ENCODE results near the gene ZNF646. TPM values are rescaled to one million over a fixed set of nuclear protein-coding genes. Genes with fewer than 3 reads are reported as not detected.

ZNF646 gene
- total RNA-seq, 1 donor from 2014 or later = 17.2 TPM

DNA sequence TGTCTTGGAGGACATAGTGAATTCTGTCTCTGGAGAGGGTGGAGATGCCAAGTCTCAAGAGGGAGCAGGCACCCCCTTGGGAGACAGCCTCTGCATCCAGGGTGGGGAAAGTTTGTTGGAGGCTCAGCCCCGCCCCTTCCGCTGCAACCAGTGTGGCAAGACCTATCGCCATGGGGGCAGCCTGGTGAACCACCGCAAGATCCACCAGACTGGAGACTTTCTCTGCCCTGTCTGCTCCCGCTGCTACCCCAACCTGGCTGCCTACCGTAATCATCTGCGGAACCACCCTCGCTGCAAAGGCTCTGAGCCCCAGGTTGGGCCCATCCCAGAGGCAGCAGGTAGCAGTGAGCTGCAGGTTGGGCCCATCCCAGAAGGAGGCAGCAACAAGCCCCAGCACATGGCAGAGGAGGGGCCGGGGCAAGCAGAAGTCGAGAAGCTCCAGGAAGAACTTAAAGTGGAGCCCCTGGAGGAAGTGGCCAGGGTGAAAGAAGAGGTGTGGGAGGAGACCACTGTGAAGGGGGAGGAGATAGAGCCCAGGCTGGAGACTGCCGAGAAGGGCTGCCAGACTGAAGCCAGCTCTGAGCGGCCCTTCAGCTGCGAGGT, 5.2 kb downstream of the ZNF646 start:
- Histone ChIP-seq H3K4me1 (ENCODE audit: insufficient read depth, low read length) (peaks cover 4% of the 10 kb centered on the region), H3K27ac (ENCODE audit: low read depth, low read length) (no peak overlapping the region), H3K4me2 (ENCODE audit: low read length) (no peak overlapping the region), H2AFZ (ENCODE audit: low read depth, low read length) (no peak overlapping the region), H3K79me2 (ENCODE audit: insufficient read depth, low read length) (peaks cover 77% of the 10 kb centered on the region), H3K27me3 (ENCODE audit: insufficient read depth, low read length) (no peaks in the 10 kb centered on the region), H4K20me1 (ENCODE audit: insufficient read depth, low read length) (peaks cover 67% of the 10 kb centered on the region), H3K36me3 (ENCODE audit: insufficient read depth, low read length) (no peaks in the 10 kb centered on the region), H3K4me3 (ENCODE audit: insufficient read depth, low read depth, low read length) (no peak overlapping the region), H3K9ac (ENCODE audit: low read length) (no peak overlapping the region), H3K9me3 (ENCODE audit: insufficient read depth, low read depth, low read length) (no peaks in the 10 kb centered on the region)
- no peak for DNase-seq (ENCODE audit: low read depth)
- Mint-ChIP-seq H3K27me3 (ENCODE audit: low read depth, unreplicated experiment) (no peaks in the 10 kb centered on the region), H3K4me3 (ENCODE audit: unreplicated experiment) (no peak overlapping the region), H3K4me1 (ENCODE audit: low read depth, unreplicated experiment) (peaks cover 2% of the 10 kb centered on the region), H3K27ac (ENCODE audit: unreplicated experiment) (no peak overlapping the region), H3K36me3 (ENCODE audit: low read depth, unreplicated experiment) (peaks cover 19% of the 10 kb centered on the region), H3K9me3 (ENCODE audit: unreplicated experiment) (no peaks in the 10 kb centered on the region)
- FAIRE-seq = no peak
- TF ChIP-seq, protein P1, sequence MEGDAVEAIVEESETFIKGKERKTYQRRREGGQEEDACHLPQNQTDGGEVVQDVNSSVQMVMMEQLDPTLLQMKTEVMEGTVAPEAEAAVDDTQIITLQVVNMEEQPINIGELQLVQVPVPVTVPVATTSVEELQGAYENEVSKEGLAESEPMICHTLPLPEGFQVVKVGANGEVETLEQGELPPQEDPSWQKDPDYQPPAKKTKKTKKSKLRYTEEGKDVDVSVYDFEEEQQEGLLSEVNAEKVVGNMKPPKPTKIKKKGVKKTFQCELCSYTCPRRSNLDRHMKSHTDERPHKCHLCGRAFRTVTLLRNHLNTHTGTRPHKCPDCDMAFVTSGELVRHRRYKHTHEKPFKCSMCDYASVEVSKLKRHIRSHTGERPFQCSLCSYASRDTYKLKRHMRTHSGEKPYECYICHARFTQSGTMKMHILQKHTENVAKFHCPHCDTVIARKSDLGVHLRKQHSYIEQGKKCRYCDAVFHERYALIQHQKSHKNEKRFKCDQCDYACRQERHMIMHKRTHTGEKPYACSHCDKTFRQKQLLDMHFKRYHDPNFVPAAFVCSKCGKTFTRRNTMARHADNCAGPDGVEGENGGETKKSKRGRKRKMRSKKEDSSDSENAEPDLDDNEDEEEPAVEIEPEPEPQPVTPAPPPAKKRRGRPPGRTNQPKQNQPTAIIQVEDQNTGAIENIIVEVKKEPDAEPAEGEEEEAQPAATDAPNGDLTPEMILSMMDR (IDR thresholded peaks at IDR 0.05; ENCODE audit: insufficient read depth, low read depth, low read length) = no peak
- TF ChIP-seq EZH2 (IDR thresholded peaks at IDR 0.05; ENCODE audit: insufficient read depth, low read length) = no peak

DNA sequence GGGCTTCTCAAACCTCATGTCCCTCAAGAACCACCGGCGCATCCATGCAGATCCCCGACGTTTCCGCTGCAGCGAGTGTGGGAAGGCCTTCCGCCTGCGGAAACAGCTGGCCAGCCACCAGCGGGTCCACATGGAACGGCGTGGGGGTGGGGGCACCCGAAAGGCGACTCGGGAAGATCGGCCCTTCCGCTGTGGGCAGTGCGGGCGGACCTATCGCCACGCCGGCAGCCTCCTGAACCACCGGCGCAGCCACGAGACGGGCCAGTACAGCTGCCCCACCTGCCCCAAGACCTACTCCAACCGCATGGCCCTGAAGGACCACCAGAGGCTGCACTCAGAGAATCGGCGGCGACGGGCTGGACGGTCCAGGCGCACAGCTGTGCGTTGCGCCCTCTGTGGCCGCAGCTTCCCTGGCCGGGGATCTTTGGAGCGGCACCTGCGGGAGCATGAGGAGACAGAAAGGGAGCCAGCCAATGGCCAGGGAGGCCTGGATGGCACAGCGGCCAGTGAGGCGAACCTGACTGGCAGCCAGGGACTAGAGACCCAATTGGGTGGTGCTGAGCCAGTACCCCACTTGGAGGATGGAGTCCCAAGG, 5.9 kb downstream of the ZNF646 start:
- Mint-ChIP-seq H3K4me1 (ENCODE audit: low read depth, unreplicated experiment) (no peaks in the 10 kb centered on the region), H3K27ac (ENCODE audit: unreplicated experiment) (no peak overlapping the region), H3K4me3 (ENCODE audit: unreplicated experiment) (no peak overlapping the region), H3K36me3 (ENCODE audit: low read depth, unreplicated experiment) (peaks cover 19% of the 10 kb centered on the region), H3K27me3 (ENCODE audit: low read depth, unreplicated experiment) (no peaks in the 10 kb centered on the region), H3K9me3 (ENCODE audit: unreplicated experiment) (no peaks in the 10 kb centered on the region)
- TF ChIP-seq, protein P1 (IDR thresholded peaks at IDR 0.05; ENCODE audit: insufficient read depth, low read depth, low read length) = no peak
- TF ChIP-seq EZH2 (IDR thresholded peaks at IDR 0.05; ENCODE audit: insufficient read depth, low read length) = no peak
- no peaks in the 10 kb centered on the region for H3K36me3 ChIP-seq (ENCODE audit: insufficient read depth, low read length)
- no peaks in the 10 kb centered on the region for H3K9me3 ChIP-seq (ENCODE audit: insufficient read depth, low read depth, low read length)
- H3K79me2 ChIP-seq (ENCODE audit: insufficient read depth, low read length) = peaks cover 71% of the 10 kb centered on the region
- H2AFZ ChIP-seq (ENCODE audit: low read depth, low read length) = no peak overlapping the region
- DNase-seq (ENCODE audit: low read depth) = no peak
- H3K4me2 ChIP-seq (ENCODE audit: low read length) = no peak overlapping the region
- H4K20me1 ChIP-seq (ENCODE audit: insufficient read depth, low read length) = peaks cover 71% of the 10 kb centered on the region
- H3K9ac ChIP-seq (ENCODE audit: low read length) = no peak overlapping the region
- no peak overlapping the region for H3K4me3 ChIP-seq (ENCODE audit: insufficient read depth, low read depth, low read length)
- no peak for FAIRE-seq
- no peaks in the 10 kb centered on the region for H3K27me3 ChIP-seq (ENCODE audit: insufficient read depth, low read length)
- peaks cover under 1% of the 10 kb centered on the region for H3K4me1 ChIP-seq (ENCODE audit: insufficient read depth, low read length)
- no peak overlapping the region for H3K27ac ChIP-seq (ENCODE audit: low read depth, low read length)
